ENCODE measurements around the gene VGLL1. TPM values are rescaled to one million over a fixed set of nuclear protein-coding genes. Genes with fewer than 3 reads are reported as not detected.

VGLL1 gene
- total and polyA plus RNA-seq, 4 donors = not detected

GRCh38 chrX:136496764-136497555 is 35.1 kb upstream of the VGLL1 start:
- WGBS = under 1% methylated on average over 110 of the region's 111 CpGs
- H3K27ac ChIP-seq (ENCODE audit: low read depth in 1 of 2, low read length in 2 of 2) = peak overlapping the region; percentile 65 to 92
- peak; percentile 78 for DNase-seq (ENCODE audit: low spot score)

GRCh38 chrX:136497556-136498052 is 34.4 kb upstream of the VGLL1 start, which contains the start of gene HTATSF1:
Gene HTATSF1 (plus strand): TSS chrX:136497592. CDS start chrX:136497685, 93 bp downstream.
- H3K9ac ChIP-seq (ENCODE audit: low read depth in 1 of 2, low read length in 2 of 2) = peak within 1 kb of the TSS in 1 of 2 donors; percentile 73
- H3K36me3 ChIP-seq (ENCODE audit: control insufficient read depth in 4 of 4, insufficient read depth in 3 of 4, low read depth in 1 of 4, low read length in 3 of 4) = peaks cover 0 to 11% (median 5%) of the 10 kb centered on the region in 4 donors
- H3K4me3 ChIP-seq (ENCODE audit: low read depth in 1 of 3, low read length in 3 of 3) = peak within 1 kb of the TSS; percentile 64 to 89 (median 80)
- H3K4me1 ChIP-seq (ENCODE audit: control insufficient read depth in 4 of 4, insufficient read depth in 4 of 4, low read length in 3 of 4) = peaks cover 0 to 9% (median under 1%) of the 10 kb centered on the region in 4 donors
- TF ChIP-seq SP1 (IDR thresholded peaks at IDR 0.05) (no peak), HNF4A (conservative IDR thresholded peaks at IDR 0.05) (no peak), HNF4G (IDR thresholded peaks at IDR 0.05) (no peak), JUND (IDR thresholded peaks at IDR 0.05) (no peak)
- no peaks in the 10 kb centered on the region for H3K27me3 ChIP-seq (ENCODE audit: control insufficient read depth in 4 of 4, insufficient read depth in 4 of 4, low read length in 3 of 4)
- H3K27ac ChIP-seq (ENCODE audit: low read depth in 1 of 2, low read length in 2 of 2) = peak within 1 kb of the TSS; percentile 65 to 92
- DNase-seq (ENCODE audit: low spot score) = no peak
- under 1% methylated on average over 35 of the region's 35 CpGs for WGBS
- no peaks in the 10 kb centered on the region for H3K9me3 ChIP-seq (ENCODE audit: control insufficient read depth in 4 of 4, low read length in 3 of 4)

More at GRCh38 chrX:136496764-136497555, 35.1 kb upstream of the VGLL1 start:
- Histone ChIP-seq H3K4me3 (ENCODE audit: low read depth in 1 of 3, low read length in 3 of 3) (peak overlapping the region; percentile 64 to 89 (median 80)), H3K9me3 (ENCODE audit: control insufficient read depth in 4 of 4, low read length in 3 of 4) (no peaks in the 10 kb centered on the region), H3K36me3 (ENCODE audit: control insufficient read depth in 4 of 4, insufficient read depth in 3 of 4, low read depth in 1 of 4, low read length in 3 of 4) (peaks cover 0 to 7% (median 3%) of the 10 kb centered on the region in 4 donors), H3K9ac (ENCODE audit: low read depth in 1 of 2, low read length in 2 of 2) (peak overlapping the region in 1 of 2 donors; percentile 73), H3K4me1 (ENCODE audit: control insufficient read depth in 4 of 4, insufficient read depth in 4 of 4, low read length in 3 of 4) (peaks cover 0 to 9% (median under 1%) of the 10 kb centered on the region in 4 donors), H3K27me3 (ENCODE audit: control insufficient read depth in 4 of 4, insufficient read depth in 4 of 4, low read length in 3 of 4) (no peaks in the 10 kb centered on the region)
- peak; percentile 91 for TF ChIP-seq YY1 (IDR thresholded peaks at IDR 0.05)
- TF ChIP-seq JUND (IDR thresholded peaks at IDR 0.05) = no peak
- TF ChIP-seq TAF1 (conservative IDR thresholded peaks at IDR 0.05) = peak; percentile 23
- no peak for TF ChIP-seq HNF4G (IDR thresholded peaks at IDR 0.05)
- no peak for TF ChIP-seq MAX (IDR thresholded peaks at IDR 0.05)
- no peak for TF ChIP-seq ATF3 (IDR thresholded peaks at IDR 0.05)
- no peak for TF ChIP-seq EGR1 (IDR thresholded peaks at IDR 0.05; ENCODE audit: low read depth in 2 of 2)
- no peak for TF ChIP-seq ZBTB33 (IDR thresholded peaks at IDR 0.05)

GRCh38 chrX:136519069-136519468 is 12.9 kb upstream of the VGLL1 start:
- 65% methylated on average over 5 of the region's 5 CpGs for WGBS

More at GRCh38 chrX:136519069-136519468, 12.9 kb upstream of the VGLL1 start:
- Histone ChIP-seq H3K36me3 (ENCODE audit: control insufficient read depth in 4 of 4, insufficient read depth in 3 of 4, low read depth in 1 of 4, low read length in 3 of 4) (no peaks in the 10 kb centered on the region), H3K9ac (ENCODE audit: low read depth in 1 of 2, low read length in 2 of 2) (no peak overlapping the region), H3K27ac (ENCODE audit: low read depth in 1 of 2, low read length in 2 of 2) (no peak overlapping the region), H3K27me3 (ENCODE audit: control insufficient read depth in 4 of 4, insufficient read depth in 4 of 4, low read length in 3 of 4) (no peaks in the 10 kb centered on the region), H3K4me1 (ENCODE audit: control insufficient read depth in 4 of 4, insufficient read depth in 4 of 4, low read length in 3 of 4) (no peaks in the 10 kb centered on the region), H3K4me3 (ENCODE audit: low read depth in 1 of 3, low read length in 3 of 3) (no peak overlapping the region), H3K9me3 (ENCODE audit: control insufficient read depth in 4 of 4, low read length in 3 of 4) (no peaks in the 10 kb centered on the region)
- no peak for DNase-seq (ENCODE audit: low spot score)
- no peak for TF ChIP-seq REST (IDR thresholded peaks at IDR 0.05)
- no peak for TF ChIP-seq HNF4A (conservative IDR thresholded peaks at IDR 0.05)
- no peak for TF ChIP-seq NR2F2 (IDR thresholded peaks at IDR 0.05)
- TF ChIP-seq FOXA2 (IDR thresholded peaks at IDR 0.05) = no peak
- no peak for TF ChIP-seq ZBTB33 (IDR thresholded peaks at IDR 0.05)
- no peak for TF ChIP-seq CTCF (IDR thresholded peaks at IDR 0.05; ENCODE audit: low read depth, low read length, missing input control)
